ENCODE results near the gene TOLLIP. TPM values are rescaled to one million over a fixed set of nuclear protein-coding genes. Genes with fewer than 3 reads are reported as not detected.

TOLLIP gene
- total RNA-seq, 1 experiment from 2014 or later, result 29.5 TPM

- Histone ChIP-seq H3K36me3 (ENCODE audit: low read depth) (no peaks in the 10 kb centered on the region), H3K27me3 (ENCODE audit: insufficient read depth, low read depth) (no peaks in the 10 kb centered on the region), H3K9me3 (ENCODE audit: insufficient read depth, low read depth) (no peaks in the 10 kb centered on the region), H3K4me1 (replicated peaks; ENCODE audit: insufficient read depth) (no peaks in the 10 kb centered on the region), H3K4me3 (no peak overlapping the region), H3K27ac (no peak overlapping the region), H3K79me2 (ENCODE audit: low read depth) (no peaks in the 10 kb centered on the region), H2AFZ (no peak overlapping the region), H3K4me2 (no peak overlapping the region), H4K20me1 (ENCODE audit: insufficient read depth) (no peaks in the 10 kb centered on the region), H3K9me2 (ENCODE audit: insufficient read depth) (no peaks in the 10 kb centered on the region), H3F3A (ENCODE audit: insufficient read depth, low read depth) (peaks cover 3% of the 10 kb centered on the region; the same call in 1 of the 2 replicates)
- DNase-seq, result no peak
- CTCF ChIA-PET, result no interaction called here
- TF ChIP-seq EZH2 (IDR thresholded peaks at IDR 0.05; ENCODE audit: low read depth) (no peak), CTCF (conservative IDR thresholded peaks at IDR 0.05) (no peak)
- POLR2A ChIA-PET (ENCODE audit: unreplicated experiment), result no interaction called here
- no TSS peak for BruUV-seq (replicated peaks)
- intact Hi-C loops (cut with micrococcal nuclease; ENCODE audit: unreplicated experiment), result no loop called here
Measured at GRCh38 chr11:1254733-1255132, 54.7 kb downstream of the TOLLIP start.

- CTCF ChIA-PET, result no interaction called here
- H2AFZ ChIP-seq, result no peak overlapping the region
- no peak overlapping the region for H3K4me3 ChIP-seq
- no peaks in the 10 kb centered on the region for H3K4me1 ChIP-seq (replicated peaks; ENCODE audit: insufficient read depth)
- no peaks in the 10 kb centered on the region for H3K27me3 ChIP-seq (ENCODE audit: insufficient read depth, low read depth)
- H4K20me1 ChIP-seq (ENCODE audit: insufficient read depth), result no peaks in the 10 kb centered on the region
- no peaks in the 10 kb centered on the region for H3K9me2 ChIP-seq (ENCODE audit: insufficient read depth)
- no TSS peak for BruUV-seq (replicated peaks)
- no peak overlapping the region for H3K27ac ChIP-seq
- peaks cover 3% of the 10 kb centered on the region; the same call in 1 of the 2 replicates for H3F3A ChIP-seq (ENCODE audit: insufficient read depth, low read depth)
- no peaks in the 10 kb centered on the region for H3K9me3 ChIP-seq (ENCODE audit: insufficient read depth, low read depth)
- no peaks in the 10 kb centered on the region for H3K36me3 ChIP-seq (ENCODE audit: low read depth)
- POLR2A ChIA-PET (ENCODE audit: unreplicated experiment), result no interaction called here
- DNase-seq, result no peak
- no peak overlapping the region for H3K4me2 ChIP-seq
- no peaks in the 10 kb centered on the region for H3K79me2 ChIP-seq (ENCODE audit: low read depth)
- intact Hi-C loops (cut with micrococcal nuclease; ENCODE audit: unreplicated experiment), result no loop called here
- TF ChIP-seq CTCF (conservative IDR thresholded peaks at IDR 0.05) (no peak), EZH2 (IDR thresholded peaks at IDR 0.05; ENCODE audit: low read depth) (no peak)
Measured at GRCh38 chr11:1254086-1254648, 55.3 kb downstream of the TOLLIP start.

- DNase-seq, result no peak
- POLR2A ChIA-PET (ENCODE audit: unreplicated experiment), result interaction anchor here (0.6 kb wide), 1 partner anchor 10 kb away, joined by 3 read pairs; no protein-coding TSS in a partner anchor
- BruUV-seq (replicated peaks), result no TSS peak
- no peaks in the 10 kb centered on the region for H3K4me1 ChIP-seq (replicated peaks; ENCODE audit: insufficient read depth)
- H3K27me3 ChIP-seq (ENCODE audit: insufficient read depth, low read depth), result no peaks in the 10 kb centered on the region
- no peaks in the 10 kb centered on the region for H3K79me2 ChIP-seq (ENCODE audit: low read depth)
- no peaks in the 10 kb centered on the region for H4K20me1 ChIP-seq (ENCODE audit: insufficient read depth)
- H3K9me3 ChIP-seq (ENCODE audit: insufficient read depth, low read depth), result no peaks in the 10 kb centered on the region
- H3K9me2 ChIP-seq (ENCODE audit: insufficient read depth), result no peaks in the 10 kb centered on the region
- TF ChIP-seq CTCF (conservative IDR thresholded peaks at IDR 0.05) (no peak), EZH2 (IDR thresholded peaks at IDR 0.05; ENCODE audit: low read depth) (no peak)
- H2AFZ ChIP-seq, result no peak overlapping the region
- CTCF ChIA-PET, result no interaction called here
- H3K4me3 ChIP-seq, result no peak overlapping the region
- H3F3A ChIP-seq (ENCODE audit: insufficient read depth, low read depth), result peaks cover 3% of the 10 kb centered on the region; the same call in 1 of the 2 replicates
- no peak overlapping the region for H3K4me2 ChIP-seq
- H3K36me3 ChIP-seq (ENCODE audit: low read depth), result no peaks in the 10 kb centered on the region
- intact Hi-C loops (cut with micrococcal nuclease; ENCODE audit: unreplicated experiment), result no loop called here
- no peak overlapping the region for H3K27ac ChIP-seq
Measured at GRCh38 chr11:1253103-1253485, 56.3 kb downstream of the TOLLIP start.
